Stimulated activated CD4-positive, alpha-beta T cell treated with anti-CD3 and anti-CD28 coated beads, Interleukin-15, amount 100 ng/mL, for 48 hours (primary cell): ENCODE measurements around the gene INSRR.

Experiments
- DNase-seq, 2 donors: peaks; one replicate each; pipeline ENCODE4 v3.0.0-alpha.2; 2020; ENCODE audit warnings: low read depth in 2 of 2

Gene INSRR

DNA sequence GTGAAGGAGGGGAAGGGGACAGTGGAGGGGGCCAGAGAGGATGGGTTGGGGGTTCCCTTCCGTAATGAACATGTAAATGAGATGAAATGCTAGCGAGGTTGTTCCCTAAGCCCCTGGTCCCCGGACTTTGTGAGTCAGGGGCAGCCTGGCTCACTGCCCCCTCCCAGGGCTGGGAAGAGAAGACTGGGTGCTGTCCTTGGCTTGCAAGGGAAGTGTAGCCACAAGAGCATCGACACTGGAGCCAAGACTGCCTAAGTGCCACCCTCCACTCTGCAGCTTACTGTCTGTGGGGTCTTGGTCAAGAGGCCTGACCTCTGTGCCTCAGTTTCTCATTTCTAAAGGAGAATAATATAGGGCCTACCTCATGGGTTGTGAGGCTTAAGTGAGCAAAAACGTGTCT, 35.1 kb upstream of the INSRR start:
- no peak for DNase-seq

DNA sequence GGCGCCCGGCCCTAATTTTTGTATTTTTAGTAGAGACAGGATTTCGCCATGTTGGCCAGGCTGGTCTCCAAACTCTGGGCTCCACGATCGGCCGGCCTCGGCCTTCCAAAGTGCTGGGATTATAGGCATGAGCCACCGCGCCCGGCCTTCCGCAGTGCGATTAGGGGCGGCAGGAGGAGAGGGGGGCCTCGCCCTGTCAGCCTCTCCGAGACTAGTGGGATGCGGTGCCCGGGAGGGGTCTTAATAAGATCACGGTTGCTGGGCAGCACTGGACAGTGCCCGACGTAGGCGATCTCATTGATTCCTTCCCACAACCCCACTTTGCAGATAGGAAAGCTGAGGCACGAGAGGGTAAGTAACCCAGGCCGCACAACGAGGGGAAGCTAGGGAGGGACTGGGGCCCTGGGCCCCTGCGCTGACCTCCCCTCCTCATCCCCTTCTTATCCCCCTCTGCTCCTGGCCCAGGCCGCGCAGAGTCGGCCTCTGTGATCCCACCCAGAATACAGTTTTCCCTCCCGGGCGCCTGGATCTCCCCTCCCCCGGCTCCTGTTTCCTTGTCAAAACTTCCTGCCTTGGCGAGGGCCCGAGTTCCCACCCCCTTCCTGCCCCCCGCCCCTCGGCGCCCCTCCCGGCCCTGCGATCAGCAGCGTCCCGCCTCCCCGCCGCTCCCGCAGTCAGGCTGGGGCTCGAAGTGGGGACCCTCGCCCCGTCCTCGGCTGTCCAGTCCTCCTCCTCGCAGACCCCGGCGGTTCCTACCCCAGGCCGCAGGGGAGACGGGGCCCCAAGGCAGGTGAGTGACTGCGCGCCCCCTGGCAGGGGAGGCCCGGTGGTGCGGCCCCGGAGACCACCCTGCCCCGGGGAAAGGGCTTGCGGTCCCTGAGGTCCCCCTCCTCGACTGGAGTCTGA, 34.4 kb upstream of the INSRR start, which contains the start of gene PEAR1:
Gene PEAR1 (plus strand): TSS at position 671 of the 906 bp plus-strand sequence. CDS start 10,209 bp downstream, outside the sequence.
- no peak for DNase-seq

DNA sequence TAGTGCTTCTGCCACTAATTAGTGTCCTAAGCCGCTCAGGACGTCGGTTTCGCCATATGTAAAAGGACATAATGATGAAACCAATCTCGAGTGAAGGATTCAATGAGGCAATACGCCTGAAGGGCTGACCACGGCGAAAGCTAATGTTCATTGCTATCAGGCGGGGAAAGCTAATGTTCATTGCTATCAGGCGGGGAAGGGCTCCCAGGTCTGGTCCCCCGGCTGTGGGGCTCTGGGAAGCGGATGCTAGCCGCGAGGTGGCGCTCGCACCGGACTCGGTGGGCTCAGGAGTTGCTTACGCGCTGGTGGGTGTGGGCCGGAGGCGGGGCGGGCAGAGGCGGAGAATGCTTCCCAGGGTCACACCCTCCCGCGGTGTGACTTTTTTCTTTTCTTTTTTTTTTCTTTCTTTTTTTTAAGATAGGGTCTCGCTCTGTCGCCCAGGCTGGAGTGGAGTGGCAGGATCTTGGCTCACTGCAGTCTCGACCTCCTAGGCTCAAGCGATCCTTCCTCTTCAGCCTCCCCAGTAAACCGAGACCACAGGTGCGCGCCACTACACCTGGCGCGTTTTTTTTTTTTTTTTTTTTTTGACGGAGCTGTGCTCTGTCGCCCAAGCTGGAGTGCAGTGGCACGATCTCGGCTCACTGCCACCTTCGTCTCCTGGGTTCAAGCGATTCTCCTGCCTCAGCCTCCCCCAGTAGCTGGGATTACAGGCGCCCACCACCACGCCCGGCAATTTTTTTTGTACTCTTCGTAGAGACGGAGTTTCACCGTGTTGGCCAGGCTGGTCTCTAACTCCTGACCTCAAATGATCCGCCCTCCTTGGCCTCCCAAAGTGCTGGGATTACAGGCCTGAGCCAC, 33.5 kb upstream of the INSRR start:
- DNase-seq = peak; percentile 75 to 89

DNA sequence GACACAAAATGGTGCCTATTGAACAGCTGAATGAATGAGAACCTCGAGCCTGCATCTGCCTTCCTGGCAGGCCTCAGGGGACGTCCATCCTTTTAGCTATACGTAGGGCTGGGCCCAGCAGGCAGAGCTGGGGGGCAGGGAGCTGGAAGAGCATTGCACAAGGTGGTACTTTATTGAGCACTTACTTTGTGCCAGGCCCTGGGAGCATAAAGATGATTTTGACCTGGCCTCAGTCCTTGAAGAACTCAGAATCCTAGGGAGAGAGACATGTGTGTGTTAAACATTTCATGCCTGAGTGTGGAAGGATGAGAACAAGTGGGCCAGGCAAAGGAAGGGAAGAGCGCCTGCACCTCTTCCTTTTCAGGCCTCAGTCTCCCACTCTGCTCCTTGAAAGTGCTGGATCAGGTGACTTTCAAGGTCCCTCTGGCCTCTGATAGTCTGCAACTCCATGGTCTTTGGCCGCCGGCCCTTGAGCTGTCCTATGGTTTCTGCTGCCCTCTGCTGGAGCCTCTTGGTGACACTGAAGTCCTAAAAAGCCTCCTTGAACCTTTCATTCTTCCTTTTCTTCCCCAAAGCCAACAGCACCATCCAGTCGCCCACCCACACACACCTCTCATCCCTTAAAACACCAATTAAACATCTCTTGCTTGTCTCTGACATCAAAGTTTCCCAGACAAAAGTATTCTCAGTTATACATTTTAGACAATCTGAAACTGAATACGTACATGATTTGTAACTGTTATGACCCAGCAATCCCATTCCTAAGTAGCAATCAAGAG, 31.1 kb upstream of the INSRR start:
- DNase-seq = peak; percentile 25 to 45

DNA sequence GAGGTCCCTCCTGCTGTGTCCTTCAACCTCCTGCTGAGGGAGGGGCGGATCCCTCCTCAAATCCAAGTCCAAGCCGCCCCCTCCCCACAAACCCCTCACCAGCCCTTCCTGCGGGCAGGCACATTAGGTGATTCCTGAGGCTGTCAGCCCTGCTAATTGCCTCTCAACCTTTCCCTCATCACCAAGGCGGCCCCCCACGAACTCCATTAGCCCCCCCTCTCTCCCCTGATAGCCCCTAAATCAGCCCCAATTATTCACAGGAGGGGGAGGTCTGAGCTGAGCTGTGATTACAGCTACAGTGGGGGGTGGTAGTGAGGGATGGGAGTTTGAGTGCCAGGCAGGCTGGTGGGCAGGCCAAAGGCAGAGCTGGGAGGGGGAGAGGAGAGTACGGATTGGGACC, 28.8 kb upstream of the INSRR start:
- no peak for DNase-seq

DNA sequence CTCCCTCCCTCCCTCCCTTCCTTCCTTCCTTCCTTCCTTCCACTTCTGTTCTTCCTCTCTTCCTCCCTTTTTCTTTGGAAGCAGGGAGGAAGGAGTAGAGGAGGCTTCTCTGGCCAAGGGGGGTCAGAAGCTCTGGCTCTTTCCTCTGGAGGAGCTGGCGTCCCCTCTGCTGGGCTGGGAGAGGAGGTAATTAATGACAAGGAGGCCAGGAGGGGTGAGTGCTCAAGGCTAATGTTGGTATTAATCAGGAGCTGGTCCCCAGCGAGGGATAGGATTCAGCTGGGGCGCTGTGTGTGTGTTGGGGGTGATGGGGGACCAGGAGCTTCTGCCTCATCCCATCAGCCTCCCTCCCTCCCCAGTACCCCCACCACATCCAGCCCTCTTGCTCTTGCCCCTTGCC, 28.4 kb upstream of the INSRR start:
- DNase-seq = no peak

DNA sequence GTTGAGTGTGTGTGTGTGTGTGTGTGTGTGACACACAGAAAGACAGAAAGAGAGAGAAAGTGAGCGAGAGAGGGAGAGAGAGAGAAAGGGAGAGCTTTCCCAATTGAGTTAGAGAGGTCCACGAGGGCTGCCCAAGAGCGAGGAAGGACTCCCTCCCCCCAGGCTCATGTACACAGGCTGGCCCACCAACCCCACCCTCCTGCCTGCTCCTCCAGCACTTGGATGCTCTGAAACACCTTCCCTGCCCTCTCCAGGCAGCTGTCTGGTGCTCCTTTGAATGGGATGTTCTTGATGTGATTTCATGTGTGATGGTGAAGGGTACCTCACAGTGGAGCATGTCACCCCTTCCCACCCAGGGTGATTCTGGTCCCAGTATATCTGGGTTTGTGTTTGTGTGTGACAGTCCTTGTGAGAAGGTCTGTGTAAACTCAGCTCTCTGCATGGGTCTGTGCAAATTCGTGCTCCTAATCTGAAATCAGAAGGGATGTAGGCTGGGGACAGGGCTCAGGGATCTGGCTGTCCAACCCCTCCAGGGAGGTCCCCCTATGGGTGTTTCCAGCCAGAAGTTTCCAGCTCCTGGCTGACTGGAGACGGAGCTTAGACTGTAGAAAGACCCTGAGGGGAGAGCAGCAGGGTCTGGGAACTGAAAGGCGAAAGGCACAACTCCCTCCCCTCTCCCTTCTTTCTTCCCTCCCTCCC, 27.8 kb upstream of the INSRR start:
- DNase-seq = no peak

DNA sequence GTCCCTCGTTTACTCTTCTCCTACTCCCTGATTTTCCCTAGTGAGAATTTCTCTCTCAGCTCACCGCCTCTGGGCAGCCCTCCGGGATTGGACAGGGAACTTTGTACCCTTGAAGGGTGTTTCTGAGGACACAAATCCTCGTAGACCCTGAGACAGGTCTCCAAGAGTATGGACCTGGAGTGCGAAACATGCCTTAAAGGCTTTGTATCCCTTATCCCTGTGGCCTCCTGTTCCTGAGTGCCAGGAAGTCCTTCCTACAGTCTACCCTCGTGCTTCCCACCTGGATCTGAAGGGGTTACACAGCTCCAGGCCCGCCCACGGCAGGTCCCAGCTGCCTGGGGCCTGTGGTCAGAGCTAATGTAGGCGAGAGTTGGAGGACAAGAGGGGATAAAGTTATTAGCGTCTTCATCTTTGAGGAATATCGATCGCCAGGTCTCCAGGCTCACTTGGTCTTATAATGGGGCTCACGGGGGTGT, 27.0 kb upstream of the INSRR start:
- DNase-seq = no peak

DNA sequence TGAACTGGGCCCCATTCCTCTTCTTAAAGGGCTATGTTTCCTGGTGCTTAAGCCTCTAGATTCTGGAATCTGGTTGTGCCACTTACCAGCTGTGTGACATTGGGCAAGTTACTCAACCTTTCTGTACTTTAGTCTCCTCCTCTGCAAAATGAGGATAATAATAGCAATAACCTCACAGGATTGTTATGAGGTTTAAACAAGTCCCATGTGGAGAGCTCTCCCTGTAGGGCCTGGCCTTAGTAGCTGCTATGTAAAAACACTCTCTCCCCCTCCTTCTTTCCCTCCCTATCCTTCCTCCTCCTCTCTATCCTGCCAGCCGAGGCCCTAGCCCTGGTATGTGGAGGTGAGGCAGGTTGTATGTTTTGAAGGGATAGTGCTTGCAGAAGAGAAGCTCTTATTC, 26.4 kb upstream of the INSRR start:
- DNase-seq = no peak

DNA sequence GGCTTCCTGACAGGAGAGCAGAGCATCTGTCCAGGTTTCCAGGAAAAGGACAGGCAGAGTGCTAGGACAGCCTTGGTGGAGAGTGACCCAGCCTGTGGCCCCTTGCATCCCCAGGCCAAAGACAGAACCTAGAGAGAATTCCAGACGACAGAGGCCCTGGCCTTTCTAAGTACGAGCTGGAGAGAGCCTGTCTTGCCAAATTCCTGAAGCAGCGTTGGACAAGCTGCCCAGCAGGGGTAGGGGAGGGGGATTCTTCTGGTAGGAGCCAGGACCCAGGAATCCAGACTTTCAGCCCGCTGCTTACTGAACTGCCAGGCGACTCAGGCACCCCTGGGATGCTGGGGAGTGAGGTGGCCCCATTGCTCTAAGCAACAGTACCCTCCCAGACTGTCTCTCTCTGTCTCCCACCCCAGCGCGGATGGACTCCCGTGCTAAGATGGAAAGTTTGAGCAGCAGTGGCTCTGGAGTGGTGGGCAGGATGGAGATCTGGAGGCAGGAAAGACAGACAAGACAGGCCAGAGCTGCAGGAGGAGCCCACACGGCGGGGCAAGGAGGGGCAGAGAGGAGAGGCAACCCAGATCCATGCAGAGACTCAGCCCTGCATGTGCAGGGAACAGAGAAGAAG, 25.8 kb upstream of the INSRR start:
- no peak for DNase-seq

DNA sequence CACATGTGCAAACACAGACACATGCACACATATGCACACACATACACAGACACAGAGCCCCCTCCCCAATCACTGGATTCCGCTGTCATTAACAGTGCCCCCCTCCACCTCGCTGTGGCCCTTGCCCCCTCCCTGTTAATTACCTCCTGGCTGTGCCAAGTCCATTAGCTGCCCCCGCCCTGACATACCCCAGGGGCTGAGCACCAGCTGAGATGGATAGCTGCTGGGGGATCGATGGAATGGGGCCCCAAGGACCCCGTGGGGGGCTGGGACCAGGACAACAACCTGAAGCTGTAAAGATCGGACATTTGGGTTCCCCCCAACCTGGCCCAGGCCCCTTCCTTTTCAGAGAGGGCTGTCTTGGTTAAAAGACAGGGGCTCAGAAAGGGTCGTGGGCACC, 25.0 kb upstream of the INSRR start:
- no peak for DNase-seq

DNA sequence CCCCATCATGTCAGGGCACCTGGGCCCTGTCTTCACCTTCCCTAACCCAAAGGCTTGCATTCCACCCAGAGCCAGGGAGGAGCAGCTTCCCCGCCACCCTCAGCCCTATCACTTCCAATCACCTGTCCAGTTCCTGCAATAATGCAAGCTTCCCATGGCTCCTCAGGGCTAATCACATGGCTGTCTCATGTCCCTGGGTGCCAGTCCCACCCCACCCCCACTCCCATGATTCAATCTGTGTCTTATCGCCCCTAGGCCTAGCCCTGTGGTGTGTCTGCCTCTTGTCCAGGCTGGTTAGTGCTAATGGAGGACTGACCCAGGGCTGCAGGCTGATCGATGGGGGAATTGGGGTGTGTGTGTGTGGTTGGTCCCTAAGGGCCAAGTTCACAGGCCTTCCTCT, 23.6 kb upstream of the INSRR start:
- DNase-seq = no peak

DNA sequence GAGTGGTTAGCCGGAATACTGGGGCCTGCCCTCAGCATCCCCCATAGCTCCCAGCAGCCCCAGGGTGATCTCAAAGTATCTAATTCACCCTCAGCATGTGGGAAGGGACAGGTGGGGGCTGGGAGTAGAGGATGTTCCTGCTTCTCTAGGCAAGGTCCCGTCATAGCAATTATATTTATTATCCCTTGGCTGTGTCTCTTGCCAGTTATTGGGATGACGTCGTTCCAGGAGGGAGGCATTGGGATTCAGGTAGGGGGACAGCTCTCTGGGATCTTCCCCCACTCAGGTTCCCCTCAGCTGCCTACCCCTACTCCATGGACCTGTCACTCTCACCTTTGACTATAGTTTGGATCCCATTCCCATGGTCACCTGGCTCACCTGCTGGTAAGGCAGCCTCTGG, 22.7 kb upstream of the INSRR start:
- no peak for DNase-seq

DNA sequence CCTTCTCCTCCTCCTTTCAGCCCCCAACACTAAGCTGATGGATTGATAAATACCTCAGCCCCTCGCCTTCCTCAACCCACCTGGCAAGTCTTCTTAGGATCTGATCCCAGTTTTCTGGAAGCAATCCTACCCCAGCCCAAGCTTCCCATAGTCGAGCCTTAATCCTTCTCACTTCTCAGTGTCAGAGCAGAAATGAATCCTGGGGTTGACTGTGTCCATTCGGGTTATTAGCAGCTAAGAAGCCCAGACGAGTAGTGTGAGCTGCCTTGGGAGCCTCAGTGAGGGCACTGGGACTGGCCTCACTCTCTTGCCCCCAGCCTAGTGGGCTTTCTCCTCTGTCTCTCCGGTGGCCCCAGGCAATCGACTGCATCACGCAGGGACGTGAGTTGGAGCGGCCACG, 22.2 kb upstream of the INSRR start:
- no peak for DNase-seq

DNA sequence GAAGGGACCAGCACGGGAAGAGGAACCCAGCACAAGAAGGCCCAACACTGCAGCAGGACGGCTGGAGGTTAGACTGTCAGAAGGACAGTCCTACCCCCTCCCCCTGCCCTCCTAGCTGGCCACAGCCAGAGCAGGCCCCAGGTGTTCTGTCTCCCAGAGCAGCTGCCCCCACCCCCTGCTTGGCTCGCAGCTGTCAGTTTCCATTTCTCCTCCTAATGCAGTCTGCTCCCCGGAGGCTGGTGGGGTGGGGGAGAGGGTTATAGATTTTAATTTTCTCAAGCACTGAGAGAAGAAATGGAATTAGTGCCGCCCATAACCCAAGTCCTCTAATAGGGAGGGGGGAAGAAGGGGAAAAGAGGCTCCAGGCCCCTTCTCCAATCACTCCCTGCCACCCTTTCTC, 21.6 kb upstream of the INSRR start:
- DNase-seq = no peak

DNA sequence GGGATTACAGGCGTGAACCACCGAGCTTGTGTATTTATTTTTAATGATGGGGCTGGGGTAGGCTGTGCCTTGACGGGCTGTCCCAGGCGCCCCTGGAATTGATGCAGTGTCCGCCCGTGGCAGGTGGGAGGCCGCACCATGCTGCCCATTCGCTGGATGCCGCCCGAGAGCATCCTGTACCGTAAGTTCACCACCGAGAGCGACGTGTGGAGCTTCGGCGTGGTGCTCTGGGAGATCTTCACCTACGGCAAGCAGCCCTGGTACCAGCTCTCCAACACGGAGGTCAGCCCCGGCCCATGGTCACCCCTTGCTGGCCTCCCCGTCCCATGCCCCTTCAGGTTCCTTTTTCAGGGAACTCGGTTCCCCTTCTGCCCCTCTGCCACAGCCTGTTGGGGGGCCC, 21.0 kb upstream of the INSRR start:
- no peak for DNase-seq

DNA sequence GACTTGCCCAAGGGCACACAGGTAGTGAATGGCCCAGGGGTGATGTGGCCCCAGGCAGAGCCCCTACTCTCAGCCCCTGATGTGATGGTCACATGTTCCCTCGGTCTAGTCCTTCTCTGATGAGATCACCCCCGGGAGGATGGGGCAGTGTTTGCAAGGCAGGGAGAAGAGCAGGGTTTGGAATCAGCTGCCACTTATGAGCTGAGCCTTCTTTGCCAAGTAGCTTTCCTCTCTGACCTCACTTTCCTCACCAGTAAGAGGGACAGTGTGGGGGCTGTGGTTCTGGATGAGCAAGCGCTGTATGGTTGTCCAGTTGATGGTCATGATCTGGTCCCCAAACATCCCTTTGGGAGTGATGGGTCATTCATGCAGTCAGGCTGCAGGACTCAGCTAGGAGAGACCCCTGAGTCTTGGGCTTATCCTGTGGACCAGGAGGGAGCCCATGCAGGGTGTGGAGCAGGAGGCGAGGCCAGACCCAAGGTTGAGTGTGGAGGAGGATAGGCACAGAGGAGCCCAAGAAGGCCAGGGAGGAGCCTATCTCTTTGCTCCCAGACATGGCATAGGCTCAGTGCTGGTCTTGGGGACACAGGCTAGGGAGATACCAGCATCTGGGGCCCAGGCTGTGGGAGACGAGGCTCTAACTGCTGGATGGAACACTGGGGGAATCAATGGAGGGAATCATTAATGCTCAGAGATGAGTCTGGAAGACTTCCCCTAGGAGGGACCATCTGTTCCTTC, 18.7 kb upstream of the INSRR start:
- DNase-seq = no peak

DNA sequence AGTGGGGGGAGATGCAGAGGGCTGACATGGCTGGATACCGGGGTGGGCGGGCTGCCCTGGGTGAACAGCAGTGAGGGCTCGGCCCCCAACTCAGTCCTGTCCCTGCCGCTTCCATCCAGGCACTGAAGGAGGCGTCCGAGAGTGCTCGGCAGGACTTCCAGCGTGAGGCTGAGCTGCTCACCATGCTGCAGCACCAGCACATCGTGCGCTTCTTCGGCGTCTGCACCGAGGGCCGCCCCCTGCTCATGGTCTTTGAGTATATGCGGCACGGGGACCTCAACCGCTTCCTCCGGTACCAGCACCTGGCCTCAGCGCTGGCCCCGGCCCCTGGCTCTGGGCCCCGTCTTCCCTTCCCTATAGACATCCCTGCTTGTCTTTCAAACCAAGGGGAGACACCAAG, 17.4 kb upstream of the INSRR start:
- no peak for DNase-seq

DNA sequence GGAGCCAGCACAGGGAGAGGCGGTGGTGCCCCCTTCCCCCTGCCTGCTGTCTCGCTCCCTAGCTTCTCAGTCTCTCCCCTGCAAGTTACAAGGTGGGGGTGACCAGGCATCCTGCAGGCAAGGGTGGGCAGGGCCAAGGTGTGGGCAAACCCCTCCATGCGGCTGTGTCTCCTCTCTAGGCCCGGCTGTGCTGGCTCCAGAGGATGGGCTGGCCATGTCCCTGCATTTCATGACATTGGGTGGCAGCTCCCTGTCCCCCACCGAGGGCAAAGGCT, 16.4 kb upstream of the INSRR start:
- DNase-seq = no peak

DNA sequence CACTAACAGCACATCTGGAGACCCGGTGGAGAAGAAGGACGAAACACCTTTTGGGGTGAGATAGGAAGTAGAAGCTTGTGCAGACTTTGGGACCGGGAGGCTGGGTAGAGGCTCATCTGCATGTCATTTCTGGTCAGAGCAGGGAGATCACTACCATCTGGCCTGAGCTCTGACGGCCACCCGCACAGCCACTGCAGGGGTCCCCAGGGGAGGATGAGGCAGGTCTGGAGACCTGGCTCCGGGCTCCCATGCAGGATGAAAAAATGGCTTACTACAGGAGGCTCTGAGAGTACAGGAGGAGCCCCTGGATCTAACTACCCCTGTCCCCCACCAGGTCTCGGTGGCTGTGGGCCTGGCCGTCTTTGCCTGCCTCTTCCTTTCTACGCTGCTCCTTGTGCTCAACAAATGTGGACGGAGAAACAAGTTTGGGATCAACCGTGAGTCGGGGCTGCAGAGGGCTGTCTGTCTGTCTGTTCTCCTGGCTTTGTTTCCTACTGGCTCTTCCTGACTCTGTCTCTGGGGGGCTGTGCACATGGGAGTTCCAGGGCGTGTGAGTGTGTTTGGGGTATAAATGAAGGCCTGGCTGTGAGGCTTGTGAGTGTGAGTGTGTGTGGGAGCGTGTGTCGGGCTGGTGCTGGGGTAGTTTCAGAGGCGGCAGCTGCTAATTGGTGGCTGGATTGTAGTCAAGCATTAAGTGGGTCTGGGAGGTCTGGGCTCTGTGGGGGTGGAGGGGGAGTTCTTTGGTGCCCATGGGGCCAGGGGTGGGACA, 15.8 kb upstream of the INSRR start:
- DNase-seq = no peak
